GM19023 (cell line): ENCODE results near the gene NTN1.

Experiments
- ATAC-seq: cut with Tn5 transposase; IDR thresholded peaks from one replicate; pipeline ENCODE4 v1.9.1; 2021; ENCODE audit warnings: mild to moderate bottlenecking, moderate library complexity; ENCODE audit not compliant: unreplicated experiment

The NTN1 gene

DNA sequence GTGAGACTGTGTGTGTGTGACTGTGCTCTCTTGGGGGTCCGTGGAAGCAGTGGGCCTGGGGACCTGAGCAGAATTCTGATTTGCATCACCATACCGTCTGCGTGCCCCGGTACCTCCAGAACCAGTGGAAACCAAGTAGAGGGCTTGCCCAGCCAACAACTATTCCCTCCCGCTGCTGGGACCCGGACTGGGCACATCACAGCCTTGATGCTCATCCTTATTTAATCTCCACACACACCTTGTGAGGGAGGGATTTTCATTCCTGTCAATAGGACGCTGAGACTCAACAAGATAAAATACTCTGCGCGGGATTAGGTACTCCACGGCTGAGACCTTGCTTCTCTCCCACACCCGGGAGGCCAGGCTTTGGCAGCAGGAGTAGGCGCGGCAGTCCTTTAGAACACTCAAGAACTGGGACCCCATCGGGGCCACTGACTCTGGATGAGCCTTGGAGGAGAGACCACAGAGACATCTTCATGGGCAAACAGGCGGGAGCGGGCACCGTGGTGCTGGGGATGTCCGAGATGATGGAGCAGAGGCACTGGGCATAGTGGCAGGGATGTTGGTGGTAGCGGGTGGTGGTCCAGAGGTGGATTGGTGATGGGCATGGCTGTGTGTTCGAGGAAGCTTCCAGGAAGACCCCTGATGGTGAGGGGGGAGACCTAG is 208.0 kb downstream of the NTN1 start:
- no peak for ATAC-seq

DNA sequence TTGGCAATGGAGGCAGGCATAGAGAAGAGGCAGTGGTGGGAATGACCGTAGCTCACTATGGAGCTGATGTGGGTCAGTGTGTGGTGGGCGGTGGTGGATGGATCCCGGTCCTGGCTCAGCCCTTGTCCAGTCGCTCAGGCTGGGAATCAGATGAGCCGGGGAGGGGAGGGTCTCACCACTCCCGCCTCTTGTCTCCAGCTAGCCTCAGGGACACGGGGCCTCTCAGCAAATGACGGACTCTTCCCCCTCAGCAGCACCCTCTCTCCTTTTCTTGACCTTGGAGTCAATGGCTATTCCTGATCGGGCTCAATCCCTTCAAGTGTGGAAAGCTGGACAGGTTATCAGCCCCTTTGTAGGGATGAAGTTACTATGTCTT is 208.5 kb downstream of the NTN1 start:
- no peak for ATAC-seq

DNA sequence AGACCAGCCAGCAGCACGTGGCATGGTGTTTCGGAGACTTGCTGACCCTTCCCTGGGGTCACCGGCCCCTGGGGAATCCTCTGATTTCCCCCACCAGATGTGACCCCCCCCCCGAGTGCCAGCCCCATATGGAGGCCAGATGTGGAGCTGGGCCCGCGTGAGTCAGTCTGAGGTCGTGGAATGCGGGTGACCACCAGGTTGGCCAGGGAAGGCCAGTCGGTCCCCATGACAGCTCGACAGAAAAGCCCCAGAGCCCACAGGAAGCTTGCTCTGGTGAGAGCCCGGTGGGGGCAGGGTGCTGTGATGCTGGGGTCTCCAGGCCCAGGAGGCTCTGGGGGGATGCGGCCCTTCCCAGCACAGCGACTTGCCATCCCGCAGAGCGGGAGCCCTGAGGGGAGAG is 209.0 kb downstream of the NTN1 start:
- ATAC-seq: no peak

DNA sequence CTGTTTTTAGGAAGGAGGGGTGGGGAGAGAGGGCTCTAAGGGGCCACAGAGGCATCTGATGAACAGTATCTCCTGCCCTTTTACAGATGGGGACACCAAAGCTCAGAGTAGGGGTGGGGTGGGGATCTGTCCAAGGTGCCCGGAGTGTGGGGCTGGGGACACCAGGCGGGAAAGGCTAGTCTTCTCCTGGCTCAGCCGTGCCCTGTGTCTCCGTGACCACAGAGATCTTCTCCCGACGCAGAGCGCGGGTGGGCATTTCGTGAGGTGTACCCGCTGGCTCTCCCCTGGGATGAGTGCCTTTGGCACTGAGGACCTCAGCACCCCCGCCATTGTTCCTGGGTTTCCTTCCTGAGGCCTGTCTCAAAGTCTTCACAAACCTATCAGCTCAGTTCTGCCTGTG is 209.6 kb downstream of the NTN1 start:
- no peak for ATAC-seq

DNA sequence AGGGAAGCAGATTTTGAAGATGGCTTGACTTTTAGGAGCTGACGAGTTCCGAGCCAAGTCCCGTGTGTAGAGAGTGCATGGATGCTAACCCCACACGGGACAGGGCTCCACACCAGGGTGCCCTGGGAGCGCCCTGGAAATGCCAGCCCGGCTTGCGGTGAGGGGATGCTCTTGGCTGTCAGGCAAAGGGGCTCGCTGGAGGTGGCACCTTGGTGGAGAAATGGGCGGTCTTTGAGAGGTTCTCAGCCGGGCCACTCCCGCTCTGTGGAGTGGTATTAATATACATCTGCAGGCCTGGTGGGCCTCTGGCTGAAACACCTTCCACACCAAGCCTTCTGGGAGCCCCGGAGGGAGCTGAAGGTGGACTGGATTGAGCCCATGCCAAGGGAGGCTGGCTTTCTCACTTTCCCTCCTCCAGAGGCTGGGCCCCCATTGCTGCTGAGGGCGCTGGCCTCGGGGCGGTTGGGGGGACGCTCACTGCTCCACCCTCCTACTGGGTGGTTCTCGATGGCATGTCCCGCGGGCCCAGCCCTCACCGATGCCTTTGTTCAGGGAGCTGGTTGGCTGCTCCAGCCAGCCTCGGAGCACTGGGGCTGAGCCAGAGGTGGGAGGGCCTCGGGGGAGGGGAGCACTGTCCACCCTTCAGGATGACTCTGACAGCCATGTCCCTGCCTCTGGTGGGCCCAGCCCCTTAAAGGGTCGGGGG is 210.3 kb downstream of the NTN1 start:
- no peak for ATAC-seq

DNA sequence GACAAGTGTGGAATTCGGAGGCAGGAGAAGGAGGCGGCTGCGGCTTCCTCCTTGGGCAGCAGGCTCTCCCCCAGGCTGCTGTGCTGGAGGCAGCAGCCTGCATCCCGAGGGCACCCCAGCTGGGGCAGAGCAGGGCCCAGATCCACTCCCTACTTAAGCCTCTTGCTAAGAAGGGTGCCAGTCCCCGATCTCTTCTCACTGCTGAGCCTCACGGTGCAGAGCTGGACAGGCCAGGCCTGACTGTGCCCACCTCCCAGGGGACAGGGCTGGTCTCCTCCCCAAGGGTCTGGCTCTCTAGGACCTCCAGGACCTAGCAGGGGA is 210.8 kb downstream of the NTN1 start:
- ATAC-seq: no peak

DNA sequence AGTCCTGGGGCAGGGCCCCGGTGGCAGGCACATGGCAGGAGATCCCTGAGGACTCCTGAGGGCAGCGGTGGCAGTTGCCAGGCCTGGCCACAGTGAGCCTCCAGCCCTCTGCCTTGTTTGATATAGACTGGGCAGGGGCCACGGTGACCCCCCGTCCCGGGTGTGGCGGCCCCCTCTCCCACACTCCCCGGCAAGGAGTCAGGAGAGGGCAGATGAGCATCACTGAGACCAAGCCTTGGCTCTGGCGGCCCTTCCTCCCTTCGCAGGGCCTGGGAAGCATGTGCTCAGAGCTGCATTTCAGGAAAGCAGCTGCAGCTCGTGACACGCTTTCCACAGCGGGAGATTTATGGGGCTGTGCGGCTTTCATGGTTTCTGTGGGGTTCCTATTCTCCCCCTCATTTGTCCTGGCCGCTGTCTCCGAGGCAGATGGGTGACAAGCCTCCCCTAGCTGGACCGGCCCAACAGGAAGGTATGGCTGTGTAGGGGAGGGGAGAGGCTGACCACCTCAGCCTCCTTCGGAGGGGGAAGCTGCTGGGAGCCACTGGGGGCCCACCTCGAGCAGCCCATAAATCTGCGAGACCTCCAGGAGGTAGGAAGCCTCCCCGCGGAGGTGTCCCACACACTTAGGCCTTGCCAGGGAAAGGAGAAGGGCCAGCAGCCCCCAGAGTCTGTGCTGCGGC is 211.4 kb downstream of the NTN1 start:
- ATAC-seq: no peak

DNA sequence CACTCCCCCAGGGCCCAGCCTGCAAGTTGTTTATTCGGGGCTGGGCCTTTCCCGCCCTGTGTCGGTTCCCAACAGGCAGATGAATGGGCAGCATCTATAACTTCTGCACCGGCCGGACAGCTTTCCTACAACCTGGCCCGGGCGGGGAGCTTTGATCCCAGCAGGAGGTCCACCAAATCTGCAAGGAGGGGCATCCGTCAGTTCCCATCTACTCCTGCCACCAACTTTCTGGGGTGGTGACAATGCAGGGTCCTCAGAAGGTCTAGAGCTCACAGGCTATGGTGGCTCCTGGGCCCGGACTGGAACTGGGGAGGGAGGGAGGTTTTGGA is 211.9 kb downstream of the NTN1 start:
- ATAC-seq: no peak

DNA sequence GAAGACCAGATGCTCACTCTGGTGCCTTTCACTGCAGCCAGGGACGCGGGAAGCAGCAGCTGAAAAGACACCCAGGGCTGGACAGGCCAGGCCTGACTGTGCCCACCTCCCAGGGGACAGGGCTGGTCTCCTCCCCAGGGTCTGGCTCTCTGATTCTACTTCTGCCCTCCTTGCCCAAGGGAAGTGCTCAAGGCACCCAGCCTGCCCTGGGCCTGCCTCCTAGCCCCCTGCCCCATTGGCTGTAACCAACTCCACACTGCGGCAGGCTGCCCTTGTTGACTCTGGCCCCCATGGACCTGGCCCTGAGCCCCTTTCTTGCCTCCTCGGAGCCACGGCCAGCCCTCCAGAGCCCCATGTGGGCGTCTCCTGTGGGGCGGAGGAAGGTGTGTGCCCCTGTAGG is 212.5 kb downstream of the NTN1 start:
- ATAC-seq: no peak

DNA sequence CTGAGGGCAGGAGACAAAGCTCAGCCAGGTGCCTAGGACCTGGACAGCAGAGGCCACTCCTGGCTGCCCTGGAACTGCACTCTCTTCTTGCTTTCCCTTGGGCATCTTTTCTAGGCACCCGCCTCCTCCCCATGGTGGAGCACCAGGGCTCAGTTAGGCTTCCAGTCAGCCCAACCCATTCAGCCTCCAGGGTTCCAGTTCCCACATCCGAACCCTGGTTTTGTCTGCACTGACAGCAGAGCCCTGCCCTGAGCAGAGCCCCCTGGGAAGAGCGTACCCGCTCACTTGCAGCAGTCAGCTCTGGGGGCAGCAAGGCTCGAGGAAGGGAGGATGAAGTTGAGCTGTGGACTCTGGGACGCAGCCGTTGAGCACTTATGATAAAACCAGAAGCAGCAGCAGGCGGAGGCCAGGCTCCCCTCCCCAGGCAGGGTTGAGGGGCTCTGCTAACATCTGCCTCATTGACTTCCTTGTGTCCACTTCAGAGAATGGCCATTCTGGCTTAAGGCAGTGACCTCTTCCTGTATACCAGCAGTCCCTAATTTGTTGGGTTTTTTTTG is 213.2 kb downstream of the NTN1 start:
- ATAC-seq: no peak

DNA sequence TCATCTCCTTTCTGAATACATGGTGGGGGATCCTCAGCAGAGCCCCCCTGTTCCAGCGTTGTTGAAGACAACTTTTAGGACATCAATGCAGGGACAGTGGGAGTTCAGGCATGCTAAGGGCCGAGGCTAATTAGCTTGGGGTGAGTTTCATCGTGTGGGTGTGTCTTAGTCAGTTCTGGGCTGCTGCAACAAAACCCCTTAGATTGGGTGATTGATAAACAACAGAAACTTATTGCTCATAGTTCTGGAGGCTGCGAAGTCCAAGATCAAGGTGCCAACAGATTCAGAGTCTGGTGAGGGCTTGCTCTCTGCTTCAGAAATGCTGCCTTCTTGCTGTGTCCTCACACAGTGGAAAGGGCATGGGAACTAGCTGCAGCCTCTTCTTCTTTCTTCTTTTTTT is 214.0 kb downstream of the NTN1 start:
- ATAC-seq: no peak

DNA sequence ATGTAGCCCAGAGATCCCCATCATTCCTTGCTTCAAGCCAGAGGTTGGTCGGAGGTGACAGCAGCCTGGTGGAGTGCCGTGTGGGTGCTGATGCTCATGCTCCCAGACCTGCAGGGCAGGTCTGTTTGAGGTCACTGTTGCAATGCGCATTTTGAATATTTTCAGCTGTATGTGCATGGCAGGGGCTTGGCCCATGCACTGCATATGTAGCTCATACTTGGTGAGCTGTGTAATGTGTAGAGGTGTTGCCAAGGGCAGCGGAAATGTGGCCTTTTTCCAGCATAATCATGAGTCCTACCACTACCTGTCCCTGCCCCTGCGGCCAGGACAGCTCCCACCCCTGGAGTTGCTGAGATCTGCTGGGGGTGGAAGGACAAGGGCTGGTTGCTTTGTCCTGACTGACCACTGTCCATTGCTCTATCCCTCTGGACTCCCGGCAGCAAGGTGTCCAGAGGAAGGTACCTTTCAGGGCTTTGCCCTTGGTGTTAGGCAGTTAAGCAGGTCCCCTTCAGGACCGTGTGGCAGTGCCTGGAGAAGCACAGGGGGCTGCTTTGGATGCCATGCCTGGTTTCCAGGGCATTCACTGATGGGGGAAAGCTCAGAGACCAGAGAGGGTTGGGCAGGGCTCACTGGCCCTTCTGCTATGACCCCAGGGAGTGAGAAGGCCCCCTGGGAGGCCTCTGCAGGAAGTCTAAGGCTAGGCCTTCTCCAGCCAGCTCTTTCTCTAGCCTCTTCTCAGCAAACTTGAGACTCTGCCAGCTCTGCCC is 215.2 kb downstream of the NTN1 start:
- no peak for ATAC-seq

DNA sequence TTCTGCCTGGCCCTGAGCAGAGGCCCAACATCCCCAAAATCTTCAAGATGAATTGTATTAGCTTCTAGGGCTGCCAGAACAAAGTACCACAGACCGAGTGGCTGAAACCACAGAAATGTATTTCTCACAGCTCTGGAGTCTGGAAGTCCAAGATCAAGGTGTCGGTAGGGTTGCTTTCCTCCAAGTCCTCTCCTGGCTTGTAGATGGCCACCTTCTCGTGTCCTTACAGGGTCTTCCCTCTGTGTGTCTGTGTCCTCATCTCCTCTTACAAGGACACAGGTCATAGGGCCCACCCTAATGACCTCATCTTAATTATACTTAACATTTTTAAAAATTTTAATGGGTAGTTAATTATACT is 215.7 kb downstream of the NTN1 start:
- no peak for ATAC-seq

DNA sequence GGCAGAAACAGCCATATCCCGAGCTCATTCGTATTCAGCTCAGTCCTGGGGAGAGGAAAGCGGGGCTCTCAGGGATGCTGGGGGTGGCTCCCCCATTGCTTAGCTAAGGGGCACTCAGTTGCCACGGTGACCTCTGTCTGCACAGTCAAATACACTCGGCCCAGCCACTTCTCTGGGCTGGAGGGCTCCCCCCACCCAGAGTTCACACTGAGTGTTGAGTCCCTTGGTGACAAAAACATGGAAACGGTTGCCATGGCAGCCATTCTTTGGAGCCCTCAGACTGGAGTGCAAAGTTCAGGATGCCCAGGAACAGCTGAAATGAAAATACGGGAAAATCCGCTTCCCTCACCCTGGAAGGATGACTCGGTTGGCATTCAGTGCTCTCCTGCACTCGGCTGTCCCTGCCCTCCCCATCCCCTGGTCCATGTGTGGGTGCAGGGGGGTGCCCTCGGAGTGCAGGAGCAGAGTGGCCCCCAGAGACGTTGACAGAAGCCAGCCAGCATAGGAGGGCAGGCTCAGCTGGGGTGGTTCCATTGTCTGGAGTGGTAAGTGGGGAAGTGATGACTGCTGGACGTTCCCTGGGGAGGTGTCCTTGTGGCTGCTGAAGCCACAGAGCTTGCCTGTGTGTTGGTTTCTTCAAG is 216.5 kb downstream of the NTN1 start:
- ATAC-seq: no peak

DNA sequence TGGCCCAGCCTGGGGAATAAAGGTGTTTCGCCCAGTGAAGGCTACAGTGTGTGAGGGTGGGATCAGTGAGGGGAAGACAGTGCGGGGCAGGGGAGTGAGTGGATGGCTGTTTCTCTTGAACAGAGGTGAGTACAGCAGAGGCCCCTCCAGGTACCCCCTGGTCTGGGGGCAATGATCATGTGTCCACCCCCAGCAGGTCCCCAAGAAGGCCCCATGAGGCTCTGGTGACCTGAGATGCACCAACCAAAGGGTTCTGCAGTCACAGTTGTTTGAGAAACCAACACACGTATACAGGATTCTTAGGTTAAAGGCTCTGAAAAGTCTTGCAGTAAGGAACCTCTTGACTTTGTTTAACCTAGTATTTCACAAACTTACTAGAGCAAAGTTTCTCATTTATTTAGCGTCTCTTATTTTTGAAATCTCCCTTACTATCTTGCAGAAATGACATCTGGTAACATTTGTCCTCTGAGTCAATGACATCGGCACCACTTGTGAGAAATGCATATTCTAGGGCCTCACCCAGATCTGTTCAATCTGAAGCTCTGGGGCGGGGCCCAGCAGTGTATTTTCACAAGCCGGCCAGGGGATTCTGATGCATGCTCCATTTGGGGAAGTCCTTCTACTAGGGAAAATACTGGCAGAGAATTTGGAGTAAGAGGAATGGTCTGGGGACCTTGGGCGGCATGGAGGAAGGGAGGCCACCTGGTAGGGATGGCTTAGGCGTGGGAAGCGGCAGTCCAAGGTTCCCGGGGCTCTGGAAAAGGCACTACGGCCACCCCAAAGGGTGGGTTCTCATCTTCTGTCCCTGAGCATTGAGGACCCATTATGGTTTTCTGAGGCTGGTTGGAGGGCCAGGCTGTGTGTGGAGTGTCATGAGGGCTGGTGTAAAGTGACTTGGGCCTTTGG is 217.3 kb downstream of the NTN1 start:
- ATAC-seq: no peak

DNA sequence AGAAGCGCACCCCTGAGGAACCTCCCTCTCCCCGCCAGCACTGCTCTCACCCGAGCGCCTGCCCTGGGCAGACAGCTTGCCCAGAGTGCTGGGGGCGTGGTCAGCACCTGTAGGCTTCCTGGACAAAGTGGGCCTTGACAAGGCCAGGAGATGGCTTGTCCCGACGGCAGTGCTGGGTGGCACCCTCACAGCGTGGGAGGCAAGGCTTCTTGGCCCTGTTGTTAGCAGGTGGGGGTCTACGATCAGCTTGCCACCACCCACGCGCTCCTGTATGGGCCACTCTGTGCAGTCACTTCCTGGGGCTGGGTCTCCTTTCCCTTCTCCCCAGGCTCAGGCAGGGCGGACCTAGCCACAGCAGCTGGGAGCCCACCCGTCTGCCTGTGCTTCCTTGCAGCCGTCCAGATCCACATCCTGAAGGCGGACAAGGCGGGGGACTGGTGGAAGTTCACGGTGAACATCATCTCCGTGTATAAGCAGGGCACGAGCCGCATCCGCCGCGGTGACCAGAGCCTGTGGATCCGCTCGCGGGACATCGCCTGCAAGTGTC is 218.0 kb downstream of the NTN1 start:
- no peak for ATAC-seq

DNA sequence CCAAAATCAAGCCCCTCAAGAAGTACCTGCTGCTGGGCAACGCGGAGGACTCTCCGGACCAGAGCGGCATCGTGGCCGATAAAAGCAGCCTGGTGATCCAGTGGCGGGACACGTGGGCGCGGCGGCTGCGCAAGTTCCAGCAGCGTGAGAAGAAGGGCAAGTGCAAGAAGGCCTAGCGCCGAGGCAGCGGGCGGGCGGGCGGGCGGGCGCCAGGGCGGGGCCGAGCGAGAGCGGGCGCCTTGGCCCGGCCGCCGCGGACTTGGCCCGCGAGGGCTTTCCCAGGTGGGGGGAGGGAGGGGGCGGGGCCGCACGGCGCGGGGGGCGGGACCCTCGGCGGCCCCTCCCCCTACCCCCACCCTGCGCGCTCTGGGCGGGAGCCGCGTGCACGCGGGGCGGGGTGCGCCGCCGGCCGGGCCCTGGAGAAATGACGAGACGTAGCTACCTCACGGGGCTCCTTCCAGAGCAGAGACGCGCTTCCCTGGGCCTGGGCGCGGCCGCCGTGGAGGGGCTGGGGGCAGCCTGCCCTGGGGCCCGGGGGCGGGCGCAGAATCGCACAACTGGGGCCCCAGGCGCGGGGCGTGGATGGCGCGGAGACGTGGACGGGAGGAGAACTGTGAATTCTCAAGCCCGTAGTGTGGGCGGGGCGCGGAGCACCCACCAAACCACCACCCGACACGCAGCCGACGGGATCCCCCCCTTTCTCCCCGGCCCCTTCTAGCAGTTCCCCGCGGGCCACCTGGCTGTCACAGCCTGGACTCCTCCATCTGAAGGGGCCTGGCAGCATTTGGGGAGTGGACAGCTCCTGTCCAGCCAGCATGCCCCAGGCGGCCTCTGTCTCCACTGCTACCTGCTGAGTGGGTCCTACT is 218.7 kb downstream of the NTN1 start:
- peak; percentile 55 for ATAC-seq

DNA sequence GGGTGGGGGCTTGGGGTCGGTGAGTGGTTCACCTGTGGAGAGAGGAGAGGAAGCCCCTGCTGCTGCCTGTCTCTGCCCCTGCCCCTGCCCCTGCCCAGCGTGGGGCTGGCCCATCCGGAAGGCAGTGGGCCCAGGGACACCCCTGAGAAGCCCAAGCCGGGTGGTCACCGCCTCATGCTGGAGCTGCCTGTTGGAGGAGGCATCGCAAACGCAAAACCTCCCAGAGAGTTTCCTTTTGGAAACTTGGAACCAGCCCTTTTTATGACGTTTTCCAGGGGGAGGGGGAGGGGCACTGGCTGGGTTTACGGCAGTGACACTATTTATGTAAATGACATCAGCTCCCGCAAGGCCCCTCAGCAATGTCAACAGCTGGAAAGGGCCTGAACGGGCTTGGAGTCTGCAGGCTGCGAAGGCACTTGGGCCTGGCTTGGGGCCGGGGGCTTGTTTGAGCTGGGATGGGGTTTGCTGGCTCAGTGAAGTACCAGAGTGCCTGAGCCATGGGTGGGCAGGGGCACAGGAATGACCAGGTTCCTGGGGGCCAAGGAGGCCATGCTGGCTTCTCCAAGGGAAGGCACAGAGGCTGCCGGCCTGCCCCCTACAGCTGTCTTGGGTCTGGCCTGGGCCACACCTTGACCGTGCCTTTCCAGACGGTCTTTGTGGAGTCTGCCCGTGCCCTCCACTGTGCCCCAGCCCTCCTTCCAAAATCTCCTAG is 219.5 kb downstream of the NTN1 start:
- no peak for ATAC-seq
